H9 (cell line): ENCODE measurements around the gene SLC19A1. TPM values are rescaled to one million over a fixed set of nuclear protein-coding genes. Genes with fewer than 3 reads are reported as not detected.

Experiments used
- DNase-seq: peaks from one replicate; pipeline ENCODE4 v3.0.0-alpha.2; 2017
- H2AFZ ChIP-seq: one replicate; pipeline ENCODE4 v1.6.1; 2013; ENCODE audit warnings: mild to moderate bottlenecking, low read length, control low read depth, moderate library complexity
- H2AK5ac ChIP-seq: 2 replicates; pipeline ENCODE4 v1.6.1; 2013; ENCODE audit warnings: low read length, control low read depth, mixed read lengths; ENCODE audit not compliant: insufficient read length
- H2BK120ac ChIP-seq: one replicate; pipeline ENCODE4 v1.6.1; 2013; ENCODE audit warnings: low read depth, mild to moderate bottlenecking, low read length, control low read depth, inconsistent platforms; ENCODE audit not compliant: poor library complexity, severe bottlenecking
- H2BK12ac ChIP-seq: 2 replicates; pipeline ENCODE4 v1.6.1; 2013; ENCODE audit warnings: low read length, control low read depth, mixed read lengths, low read depth; ENCODE audit not compliant: insufficient read length
- H2BK15ac ChIP-seq: 2 replicates; pipeline ENCODE4 v1.6.1; 2013; ENCODE audit warnings: low read depth, low read length, control low read depth
- H2BK20ac ChIP-seq: one replicate; pipeline ENCODE4 v1.6.1; 2013; ENCODE audit warnings: low read depth, mild to moderate bottlenecking, low read length, control low read depth, inconsistent platforms; ENCODE audit not compliant: poor library complexity, severe bottlenecking
- H2BK5ac ChIP-seq: 2 replicates; pipeline ENCODE4 v1.6.1; 2013; ENCODE audit warnings: low read length, control low read depth, mixed read lengths; ENCODE audit not compliant: insufficient read length
- H3K14ac ChIP-seq: 2 replicates; pipeline ENCODE4 v1.6.1; 2013; ENCODE audit warnings: low read length, control low read depth; ENCODE audit not compliant: insufficient read depth
- H3K18ac ChIP-seq: 2 replicates; pipeline ENCODE4 v1.6.1; 2013; ENCODE audit warnings: low read depth, mild to moderate bottlenecking, mixed read lengths, low read length, control low read depth; ENCODE audit not compliant: insufficient read length
- H3K23ac ChIP-seq: 2 replicates; pipeline ENCODE4 v1.6.1; 2013; ENCODE audit warnings: low read length, control low read depth, mixed read lengths, low read depth; ENCODE audit not compliant: insufficient read length
- H3K23me2 ChIP-seq: 2 replicates; pipeline ENCODE4 v1.6.1; 2013; ENCODE audit warnings: low read depth, mild to moderate bottlenecking, mixed read lengths, low read length, control low read depth; ENCODE audit not compliant: insufficient read length, poor library complexity, severe bottlenecking
- H3K27ac ChIP-seq: 2 replicates; pipeline ENCODE4 v1.5.1; 2013; ENCODE audit warnings: low read length, control low read depth, mixed read lengths, low read depth; ENCODE audit not compliant: insufficient read length
- H3K27me3 ChIP-seq: 2 replicates; pipeline ENCODE4 v1.6.1; 2013; ENCODE audit warnings: low read length, control low read depth, inconsistent platforms; ENCODE audit not compliant: insufficient read depth
- H3K4ac ChIP-seq: 2 replicates; pipeline ENCODE4 v1.6.1; 2013; ENCODE audit warnings: low read depth, mild to moderate bottlenecking, control low read depth, inconsistent platforms, low read length, moderate library complexity
- H3K4me1 ChIP-seq: 2 replicates; pipeline ENCODE4 v1.6.1; 2013; ENCODE audit warnings: low read length, control low read depth, inconsistent platforms; ENCODE audit not compliant: insufficient read depth
- H3K4me2 ChIP-seq: 2 replicates; pipeline ENCODE4 v1.6.1; 2013; ENCODE audit warnings: low read length, control low read depth, mixed read lengths; ENCODE audit not compliant: insufficient read length, insufficient read depth
- H3K56ac ChIP-seq: 2 replicates; pipeline ENCODE4 v1.6.1; 2013; ENCODE audit warnings: low read depth, mild to moderate bottlenecking, mixed read lengths, low read length, control low read depth; ENCODE audit not compliant: insufficient read length
- H3K79me1 ChIP-seq: 2 replicates; pipeline ENCODE4 v1.6.1; 2013; ENCODE audit warnings: low read depth, mild to moderate bottlenecking, moderate library complexity, low read length, control low read depth, inconsistent platforms; ENCODE audit not compliant: insufficient read depth, poor library complexity, severe bottlenecking
- H3K79me2 ChIP-seq: 2 replicates; pipeline ENCODE4 v1.6.1; 2013; ENCODE audit warnings: low read length, control low read depth, inconsistent platforms; ENCODE audit not compliant: insufficient read depth
- H3K9ac ChIP-seq: 2 replicates; pipeline ENCODE4 v1.6.1; 2013; ENCODE audit warnings: low read length, control low read depth, mixed read lengths; ENCODE audit not compliant: insufficient read length; ENCODE audit errors: extremely low read depth
- H3K9me3 ChIP-seq: one replicate; pipeline ENCODE4 v1.6.1; 2013; ENCODE audit warnings: low read depth, low read length, inconsistent platforms; ENCODE audit not compliant: control insufficient read depth
- H3T11ph ChIP-seq: one replicate; pipeline ENCODE4 v1.6.1; 2013; ENCODE audit warnings: mild to moderate bottlenecking, low read length, control low read depth, inconsistent platforms
- H4K20me1 ChIP-seq: one replicate; pipeline ENCODE4 v1.6.1; 2013; ENCODE audit not compliant: control insufficient read depth, insufficient read length, insufficient read depth
- H4K5ac ChIP-seq: 2 replicates; pipeline ENCODE4 v1.6.1; 2013; ENCODE audit warnings: low read depth, mild to moderate bottlenecking, mixed read lengths, low read length, control low read depth; ENCODE audit not compliant: insufficient read length
- H4K8ac ChIP-seq: replicated peaks from 2 replicates; pipeline ENCODE4 v1.6.1; 2013; ENCODE audit warnings: low read length, control low read depth, mixed read lengths, low read depth; ENCODE audit not compliant: insufficient read length
- H4K91ac ChIP-seq: 2 replicates; pipeline ENCODE4 v1.6.1; 2013; ENCODE audit warnings: low read depth, mild to moderate bottlenecking, moderate library complexity, mixed read lengths, low read length, control low read depth; ENCODE audit not compliant: insufficient read length
- H3K27ac Mint-ChIP-seq, 3 experiments: 2 replicates in 2 of 3; 3 replicates in 1 of 3; pipeline ENCODE4 v1.8.0; 2020 to 2021; ENCODE audit warnings: mixed read lengths in 3 of 3, mild to moderate bottlenecking in 1 of 3, moderate library complexity in 1 of 3
- H3K27me3 Mint-ChIP-seq: 2 replicates; pipeline ENCODE4 v1.8.0; 2021; ENCODE audit warnings: low read depth, mild to moderate bottlenecking, moderate library complexity, mixed read lengths
- H3K36me3 Mint-ChIP-seq, 3 experiments: 2 replicates in 2 of 3; 3 replicates in 1 of 3; pipeline ENCODE4 v1.8.0; 2020 to 2021; ENCODE audit warnings: low read depth in 3 of 3, mixed read lengths in 3 of 3; ENCODE audit not compliant: insufficient read depth in 1 of 3
- H3K4me1 Mint-ChIP-seq, 2 experiments: 2 replicates each; pipeline ENCODE4 v1.8.0; 2020; ENCODE audit warnings: mixed read lengths in 2 of 2
- H3K4me3 Mint-ChIP-seq, 2 experiments: 2 replicates in 1 of 2; 3 replicates in 1 of 2; pipeline ENCODE4 v1.8.0; 2020 to 2021; ENCODE audit warnings: mild to moderate bottlenecking in 2 of 2, mixed read lengths in 2 of 2, moderate library complexity in 1 of 2
- H3K9me3 Mint-ChIP-seq, 2 experiments: 2 replicates in 1 of 2; 3 replicates in 1 of 2; pipeline ENCODE4 v1.8.0; 2020; ENCODE audit warnings: mild to moderate bottlenecking in 2 of 2, mixed read lengths in 2 of 2, moderate library complexity in 1 of 2
- CTCF ChIP-seq: fragments of 200-600 bp; sonication (generic); conservative IDR thresholded peaks from 3 replicates; pipeline ENCODE4 v1.8.0; 2021; ENCODE audit warnings: antibody characterized with exemption, mild to moderate bottlenecking
- WGBS: extraction: QIAGEN DNeasy Blood & Tissue Kit; methylation state at CpG from one replicate; pipeline ENCODE4 v1.1.7; 2013; ENCODE audit warnings: missing lambda C conversion rate, low lambda C conversion rate, mixed read lengths; ENCODE audit not compliant: insufficient read length; ENCODE audit errors: extremely low coverage; 5-methylcytosine and 5-hydroxymethylcytosine counted together
- total RNA-seq: library from RNA; stranded (reverse); gene quantifications from 2 replicates; pipeline ENCODE4 v1.2.1, GENCODE V29; 2021

SLC19A1 gene
- total RNA-seq, 1 experiment from 2014 or later, result 32.4 TPM

GRCh38 chr21:45556302-45556644 is 14.0 kb upstream of the SLC19A1 start:
- no peaks in the 10 kb centered on the region for H4K20me1 ChIP-seq
- no peak overlapping the region for H3K23ac ChIP-seq
- no peak overlapping the region for H2BK12ac ChIP-seq
- Mint-ChIP-seq H3K27me3 (peaks cover 16% of the 10 kb centered on the region), H3K36me3 (no peaks in the 10 kb centered on the region), H3K27ac (no peak overlapping the region), H3K9me3 (no peaks in the 10 kb centered on the region), H3K4me1 (peaks cover 26 to 29% of the 10 kb centered on the region in 2 experiments), H3K4me3 (no peak overlapping the region; a peak in 1 of 5 replicates)
- no peak overlapping the region for H3K14ac ChIP-seq
- no peak overlapping the region for H3K27ac ChIP-seq
- H2BK5ac ChIP-seq, result no peak overlapping the region
- no peak overlapping the region for H3K4ac ChIP-seq
- H3K79me1 ChIP-seq, result no peaks in the 10 kb centered on the region
- no peak overlapping the region for H2BK20ac ChIP-seq
- H3K4me1 ChIP-seq, result no peaks in the 10 kb centered on the region; the same call in 1 of the 2 replicates
- H3K9me3 ChIP-seq, result no peaks in the 10 kb centered on the region
- no peak overlapping the region for H2BK15ac ChIP-seq
- no peak overlapping the region for H3K9ac ChIP-seq
- no CpG with 5 or more reads among the region's 12 CpGs for WGBS
- no peak overlapping the region for H3K56ac ChIP-seq
- H2AFZ ChIP-seq, result no peak overlapping the region
- H3K23me2 ChIP-seq, result no peaks in the 10 kb centered on the region
- H3K27me3 ChIP-seq, result no peaks in the 10 kb centered on the region
- H4K8ac ChIP-seq, result no peak overlapping the region
- TF ChIP-seq CTCF, result no peak
- no peak overlapping the region for H3K4me2 ChIP-seq
- peak; percentile 21 for DNase-seq
- no peak overlapping the region for H4K5ac ChIP-seq
- no peak overlapping the region for H2AK5ac ChIP-seq
- H3T11ph ChIP-seq, result no peak overlapping the region
- no peak overlapping the region for H4K91ac ChIP-seq
- H2BK120ac ChIP-seq, result no peak overlapping the region
- no peak overlapping the region for H3K18ac ChIP-seq
- H3K79me2 ChIP-seq, result no peaks in the 10 kb centered on the region
